ENCODE data around the gene TPRN.

The TPRN gene

DNA sequence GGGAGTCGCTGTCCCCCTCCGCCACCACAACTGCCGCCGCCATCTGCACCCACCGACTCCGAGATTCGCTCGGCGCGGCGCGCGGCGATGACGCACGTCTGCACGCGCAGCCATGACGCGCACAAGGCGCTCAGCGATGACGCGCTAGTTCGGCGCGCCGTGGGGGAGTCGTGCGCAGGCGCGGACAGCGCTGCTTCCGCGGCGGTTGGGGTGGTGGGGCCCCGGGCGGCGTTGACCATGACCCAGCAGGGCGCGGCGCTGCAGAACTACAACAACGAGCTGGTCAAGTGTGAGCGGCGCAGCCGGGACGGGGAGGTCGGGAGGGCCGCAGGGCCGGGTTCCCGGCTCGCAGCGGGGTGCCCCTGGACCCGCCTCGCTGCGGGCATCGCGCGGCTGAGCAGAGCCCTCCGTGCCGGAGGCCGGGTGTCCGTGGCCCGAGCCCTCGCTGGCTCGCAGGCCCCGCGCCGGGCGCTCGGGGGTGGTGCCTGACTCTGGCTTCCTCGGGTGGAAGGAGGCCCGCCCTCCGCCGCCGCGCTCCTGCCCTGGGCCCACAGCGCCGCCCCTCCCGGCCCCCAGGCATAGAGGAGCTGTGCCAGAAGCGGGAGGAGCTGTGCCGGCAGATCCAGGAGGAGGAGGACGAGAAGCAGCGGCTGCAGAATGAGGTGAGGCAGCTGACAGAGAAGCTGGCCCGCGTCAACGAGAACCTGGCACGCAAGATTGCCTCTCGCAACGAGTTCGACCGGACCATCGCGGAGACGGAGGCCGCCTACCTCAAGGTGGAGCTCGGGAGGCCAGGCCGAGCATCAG, 11.8 kb downstream of the TPRN start, which contains the start of the genes ANAPC2 and SSNA1:
TSS of gene ANAPC2 (minus strand) at position 71 of the 807 bp plus-strand sequence. CDS start at position 43, 28 bp downstream.
TSS of gene SSNA1 (plus strand) at position 187 of the 807 bp plus-strand sequence. CDS start at position 238, 51 bp downstream.
- DNase-seq (ENCODE audit: low spot score): peak; percentile 88

DNA sequence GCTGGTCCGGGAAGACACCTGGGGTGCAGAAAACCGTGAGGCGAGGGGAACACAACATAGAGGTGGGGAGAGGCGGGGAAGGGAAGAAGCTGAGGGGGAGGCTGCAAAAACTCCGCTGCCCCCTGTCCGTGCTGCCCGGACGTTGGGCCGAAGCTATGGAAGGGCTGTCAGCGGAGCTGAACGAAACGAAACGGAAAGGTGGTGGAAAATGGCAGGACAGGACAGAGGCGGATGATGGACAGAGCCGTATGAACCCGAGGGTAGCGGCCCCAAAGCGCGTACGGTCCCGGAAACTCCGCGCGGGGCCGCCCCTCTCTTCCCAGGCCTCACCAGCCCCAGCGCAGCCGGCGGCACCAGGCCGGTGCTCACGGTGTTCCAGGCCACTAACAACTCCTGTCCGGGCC, 12.5 kb downstream of the TPRN start:
- DNase-seq (ENCODE audit: low spot score): no peak

DNA sequence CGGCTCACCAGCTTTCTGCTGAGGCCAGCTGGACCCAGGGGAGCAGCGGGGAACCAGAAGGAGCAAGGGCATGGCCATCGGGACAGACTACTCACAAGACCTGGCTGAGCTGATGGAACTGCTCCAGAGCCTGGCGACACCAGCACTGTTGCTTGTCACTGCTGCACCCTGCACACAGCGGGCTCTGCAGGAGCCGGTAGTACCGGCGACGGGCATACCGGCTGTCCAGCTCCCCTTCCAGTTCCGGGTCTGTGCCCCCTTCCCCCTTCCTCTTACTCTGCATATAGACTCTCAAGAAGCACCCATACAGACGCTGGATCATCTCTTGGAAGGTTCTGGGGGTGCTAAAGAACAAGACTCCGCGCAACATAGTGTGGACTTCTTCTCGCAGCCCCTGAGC, 13.2 kb downstream of the TPRN start:
- no peak for DNase-seq (ENCODE audit: low spot score)

DNA sequence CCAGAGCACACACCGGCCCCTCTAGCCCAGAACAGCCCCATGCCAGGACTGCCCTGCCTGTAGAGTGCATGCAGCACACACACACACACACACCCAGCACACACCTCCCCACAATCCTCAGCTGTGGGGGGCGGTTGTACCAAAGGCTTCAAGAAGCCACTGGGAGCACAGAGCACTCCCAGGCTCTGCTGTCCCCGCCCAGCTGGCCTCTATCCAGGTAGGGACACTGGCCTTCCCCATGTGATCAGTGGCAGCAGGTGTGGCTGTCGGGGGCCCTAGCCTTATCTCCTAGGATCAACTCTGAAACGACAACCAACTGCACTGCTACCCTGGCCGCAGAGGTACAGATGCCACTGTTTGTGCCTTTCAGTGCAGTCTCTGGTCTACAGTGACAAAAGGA, 14.2 kb downstream of the TPRN start:
- DNase-seq (ENCODE audit: low spot score): no peak

DNA sequence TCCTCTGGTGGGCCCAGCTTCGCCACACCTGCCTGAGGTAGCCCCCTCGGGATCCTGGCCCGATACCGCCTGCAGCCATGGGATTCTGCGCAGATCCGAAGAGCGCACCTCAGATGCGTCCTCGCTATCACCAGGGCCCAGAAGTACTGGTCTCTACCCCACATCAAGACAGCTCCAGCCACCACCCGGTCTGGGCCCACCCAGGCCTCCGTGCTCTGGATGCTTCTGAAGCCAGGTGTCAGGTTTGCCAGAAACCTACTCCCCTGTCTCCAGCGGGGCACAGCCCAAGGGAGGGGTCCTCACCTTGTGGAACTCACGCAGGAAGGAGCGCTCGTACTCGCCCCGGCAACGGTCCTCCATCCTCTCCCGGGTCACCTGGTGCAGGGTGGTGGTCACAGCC, 14.6 kb downstream of the TPRN start:
- DNase-seq (ENCODE audit: low spot score): no peak

DNA sequence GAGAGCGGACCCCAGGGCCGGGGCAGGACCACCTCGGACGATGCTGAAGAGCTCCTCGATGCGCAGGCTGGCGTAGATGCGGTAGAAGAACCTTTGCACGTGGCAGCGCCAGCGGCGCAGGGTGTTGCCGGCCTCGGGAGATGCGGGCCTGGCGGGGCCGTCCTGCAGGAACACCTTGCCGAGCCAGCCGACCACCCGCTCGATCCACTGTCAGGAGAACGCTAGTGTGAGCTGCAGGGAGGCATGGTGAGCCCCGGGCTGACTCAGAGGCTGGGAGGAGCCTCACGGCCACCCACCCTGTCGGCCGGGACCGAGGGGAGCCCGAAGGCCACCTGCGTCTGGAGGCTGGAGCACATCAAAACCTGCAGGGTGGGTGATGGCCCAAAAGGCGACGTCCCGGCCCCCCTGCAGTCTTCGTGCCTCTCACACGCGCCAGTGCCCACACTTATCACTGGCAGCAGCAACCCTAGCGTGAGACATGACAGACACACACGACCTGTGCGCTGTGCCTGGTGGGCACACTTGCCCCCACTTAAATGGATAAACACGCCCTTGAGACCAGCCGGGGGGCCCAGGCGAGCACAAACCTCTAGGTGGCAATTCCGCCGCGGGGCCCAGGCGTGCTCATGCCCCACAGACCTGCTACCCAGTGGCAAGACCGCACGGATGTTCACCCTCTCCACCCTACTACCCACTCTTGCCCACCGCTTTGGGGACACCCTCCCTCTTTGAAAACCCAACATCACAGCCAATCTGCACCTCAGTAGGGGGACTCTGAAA, 15.5 kb downstream of the TPRN start:
- no peak for DNase-seq (ENCODE audit: low spot score)

DNA sequence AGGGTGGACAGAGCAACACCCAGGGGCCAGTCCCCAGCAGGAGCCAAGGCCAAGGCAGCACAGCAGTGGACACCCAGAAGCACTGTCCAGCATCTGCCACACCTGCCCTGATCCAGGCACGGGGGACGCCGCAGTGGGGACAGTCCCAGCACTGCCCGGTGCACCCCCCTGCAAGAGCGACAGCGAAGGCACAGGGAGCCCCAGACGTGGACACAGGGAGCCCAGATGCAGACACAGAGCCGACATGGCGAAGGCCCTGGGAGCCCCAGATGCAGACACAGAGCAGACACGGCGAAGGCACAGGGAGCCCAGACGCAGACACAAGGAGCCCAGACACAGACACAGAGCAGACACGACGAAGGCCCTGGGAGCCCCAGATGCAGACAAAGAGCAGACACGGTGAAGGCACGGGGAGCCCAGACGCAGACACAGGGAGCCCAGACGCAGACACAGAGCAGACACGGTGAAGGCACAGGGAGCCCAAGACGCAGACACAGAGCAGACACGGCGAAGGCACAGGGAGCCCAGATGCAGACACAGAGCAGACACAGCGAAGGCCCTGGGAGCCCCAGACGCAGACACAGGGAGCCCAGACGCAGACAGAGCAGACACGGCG, 16.5 kb downstream of the TPRN start:
- no peak for DNase-seq (ENCODE audit: low spot score)

DNA sequence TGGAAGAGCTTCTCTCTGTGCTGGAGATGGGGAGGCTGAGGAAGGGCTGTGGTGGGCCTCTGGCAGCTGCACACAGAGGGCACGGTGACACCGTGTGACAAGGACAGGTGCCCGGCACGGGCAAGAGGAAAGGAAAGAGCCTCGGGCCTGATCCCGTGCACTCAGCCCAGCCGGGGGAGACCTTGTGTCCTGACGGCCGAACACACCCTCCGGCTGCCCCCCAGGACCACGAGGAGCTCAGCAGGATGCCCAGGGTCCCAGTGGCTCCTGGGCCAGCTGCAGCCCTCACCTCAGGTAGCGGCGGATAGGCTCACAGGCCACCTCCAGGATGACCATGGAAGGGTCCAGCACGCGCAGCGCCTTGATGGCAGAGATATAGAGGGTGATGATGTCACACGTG, 17.7 kb downstream of the TPRN start:
- no peak for DNase-seq (ENCODE audit: low spot score)

DNA sequence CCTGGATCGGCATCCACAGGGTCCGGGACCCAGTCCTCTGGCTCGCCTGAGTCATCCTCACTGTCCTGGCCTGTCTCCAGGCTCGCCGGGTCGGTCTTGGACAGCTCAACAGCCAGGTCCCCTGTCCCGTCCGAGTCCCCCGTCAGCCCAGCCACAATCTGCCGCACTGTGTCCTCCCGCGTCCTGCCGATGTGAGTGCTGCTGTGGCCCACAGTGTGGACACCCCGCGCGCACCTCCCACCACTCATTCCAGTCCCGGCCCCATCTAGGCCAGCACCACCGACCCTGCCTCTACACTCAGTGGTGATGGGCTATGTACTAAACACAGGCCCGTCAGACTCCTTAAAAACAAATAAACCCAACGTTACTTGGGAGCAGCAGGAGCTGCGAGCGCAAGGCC, 18.9 kb downstream of the TPRN start:
- DNase-seq (ENCODE audit: low spot score): no peak

DNA sequence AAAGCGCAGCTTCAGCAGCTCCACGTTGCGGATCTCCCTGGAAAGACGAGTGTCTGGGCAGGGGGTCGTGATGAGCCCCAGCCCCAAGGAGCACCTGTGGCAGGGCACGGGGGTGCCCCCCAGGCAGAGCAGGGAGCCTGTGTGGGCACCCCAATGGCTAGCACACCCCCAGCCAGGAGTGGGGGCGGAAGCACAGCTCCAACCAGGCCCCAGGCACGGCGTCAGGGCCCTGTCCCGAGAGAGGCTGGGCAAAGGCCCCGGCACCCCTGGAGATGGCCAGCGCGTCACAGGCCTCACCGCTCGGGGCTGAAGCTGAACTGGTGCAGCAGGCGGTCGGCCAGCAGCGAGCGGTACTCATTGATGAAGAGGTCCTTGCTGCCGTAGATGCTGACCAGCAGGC, 20.1 kb downstream of the TPRN start:
- DNase-seq (ENCODE audit: low spot score): no peak

DNA sequence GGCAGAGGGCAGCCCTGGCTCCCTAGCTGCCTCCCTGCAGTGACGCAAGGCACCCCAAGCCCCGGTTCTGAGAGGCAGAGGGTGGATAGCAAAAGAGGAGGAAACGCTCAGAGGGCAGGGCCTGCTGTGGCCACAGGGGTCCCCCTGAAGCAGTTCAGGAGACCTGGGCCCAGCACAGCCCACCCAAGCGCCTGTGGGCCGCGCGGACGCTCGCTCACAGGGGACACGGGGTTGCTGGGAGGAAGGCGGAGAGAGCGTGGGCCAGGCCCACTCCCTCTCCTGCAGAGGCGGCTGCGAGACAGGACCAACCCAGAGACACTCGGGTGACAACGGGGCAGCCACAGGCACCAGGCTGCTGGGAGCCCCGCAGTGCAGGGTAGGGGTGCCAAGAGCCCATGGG, 20.8 kb downstream of the TPRN start:
- DNase-seq (ENCODE audit: low spot score): no peak

DNA sequence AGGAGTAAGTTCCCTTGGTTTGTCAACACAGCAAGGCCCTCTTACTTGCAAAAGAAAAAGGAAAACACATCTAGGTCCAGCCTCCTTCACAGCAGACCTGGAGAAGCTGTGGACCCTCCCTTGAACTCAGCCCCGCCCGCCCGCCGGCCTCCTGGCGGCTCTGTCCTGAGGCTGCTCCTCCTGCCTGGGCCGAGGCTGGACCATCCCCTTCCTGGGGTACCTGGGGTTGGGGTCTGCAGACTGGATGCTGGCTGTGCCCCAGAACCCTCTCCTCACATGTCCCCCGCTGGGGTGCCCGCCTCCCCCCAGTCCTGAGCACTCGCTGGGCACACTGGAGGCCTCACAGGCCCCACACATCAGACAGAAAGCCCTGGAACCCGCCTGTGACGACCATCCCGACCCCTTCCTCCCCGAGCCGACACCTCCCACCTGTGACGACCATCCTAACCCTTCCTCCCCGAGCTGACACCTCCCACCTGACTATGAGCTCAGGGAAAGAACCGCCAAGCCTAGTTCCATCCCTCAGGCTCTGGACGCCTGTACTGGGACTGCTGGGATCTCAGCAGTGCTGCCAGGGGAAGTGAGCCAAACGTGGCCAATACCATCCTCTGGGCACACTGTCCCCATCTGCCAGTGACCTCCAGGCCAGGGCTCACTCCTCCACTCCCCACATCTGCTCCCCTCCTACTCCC, 21.5 kb downstream of the TPRN start:
- DNase-seq (ENCODE audit: low spot score): no peak

DNA sequence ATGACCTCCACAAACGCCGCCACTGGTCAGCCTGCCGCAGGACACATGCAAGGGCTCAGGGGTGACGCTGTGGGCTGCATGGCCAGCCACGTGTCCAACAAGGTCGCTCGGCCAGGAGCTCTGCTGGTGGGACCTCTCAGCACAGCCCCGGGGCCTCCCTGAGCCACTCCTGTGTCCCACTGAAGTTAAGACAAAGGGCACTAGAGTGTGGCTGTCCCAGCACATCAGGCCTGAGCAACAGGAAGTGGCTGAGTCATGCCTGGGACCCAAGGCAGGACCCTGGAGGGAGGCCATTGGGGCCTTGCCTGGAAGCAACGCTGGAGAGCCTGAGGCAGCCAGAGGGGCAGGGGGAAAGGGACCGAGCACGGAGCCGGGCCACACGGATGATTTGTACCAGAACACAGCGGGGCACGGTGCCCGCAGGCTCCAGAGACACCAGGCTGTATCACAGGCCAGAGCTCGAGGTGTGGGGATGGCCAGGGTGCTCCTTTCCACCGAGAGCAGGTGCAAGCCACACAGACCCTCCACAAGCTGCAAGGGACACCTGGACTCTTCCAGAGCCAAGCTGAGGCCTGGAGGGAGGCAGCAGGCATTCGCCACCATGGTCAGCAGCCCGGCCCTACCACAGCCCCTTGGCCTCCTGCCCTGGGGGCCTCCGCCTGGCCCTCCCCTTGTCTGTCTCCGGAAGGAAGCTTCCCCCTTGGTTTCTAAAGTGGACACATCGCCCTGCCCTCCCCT, 22.2 kb downstream of the TPRN start:
- no peak for DNase-seq (ENCODE audit: low spot score)

DNA sequence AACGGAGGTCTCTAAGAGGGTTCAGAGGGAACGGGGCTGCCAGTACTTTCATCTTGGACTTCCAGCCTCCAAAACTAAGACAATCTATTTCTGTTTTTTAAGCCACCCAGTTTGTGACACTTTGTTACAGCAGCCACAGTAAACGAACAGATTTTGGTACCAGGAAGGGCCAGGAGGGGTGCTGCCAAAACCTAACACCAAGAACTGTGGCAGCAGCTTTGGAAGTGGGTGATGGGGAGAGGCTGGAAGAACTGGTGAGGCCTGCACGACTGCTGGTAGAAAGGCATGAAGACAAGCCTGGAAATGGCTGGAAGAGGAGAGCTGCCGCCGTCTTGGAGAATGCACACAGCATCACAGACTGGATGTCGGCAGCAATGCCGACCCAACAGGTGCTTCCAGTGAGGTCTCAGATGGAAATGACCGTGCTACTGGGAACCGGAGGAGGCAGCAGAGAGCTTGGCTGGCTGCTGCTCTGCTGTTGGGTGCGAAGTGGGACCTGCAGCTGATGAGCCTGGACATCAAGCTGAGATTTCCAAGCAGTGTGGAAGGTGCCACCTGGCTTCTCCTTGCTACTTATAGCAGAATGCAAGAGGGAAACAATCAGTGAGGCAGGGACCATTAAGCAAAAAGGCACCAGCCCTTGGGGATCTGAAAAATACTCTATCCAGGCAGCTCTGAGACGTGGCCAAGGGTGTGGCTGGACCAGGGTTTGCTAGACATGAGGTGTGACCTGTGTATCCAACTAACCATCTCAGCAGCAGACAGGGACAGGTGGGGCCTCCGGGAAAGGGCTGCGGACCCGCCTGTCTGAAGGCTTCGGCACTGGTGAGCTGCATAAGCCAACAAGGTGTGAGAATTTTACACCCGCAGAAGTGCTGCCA, 24.0 kb downstream of the TPRN start:
- peak; percentile 68 for DNase-seq (ENCODE audit: low spot score)

DNA sequence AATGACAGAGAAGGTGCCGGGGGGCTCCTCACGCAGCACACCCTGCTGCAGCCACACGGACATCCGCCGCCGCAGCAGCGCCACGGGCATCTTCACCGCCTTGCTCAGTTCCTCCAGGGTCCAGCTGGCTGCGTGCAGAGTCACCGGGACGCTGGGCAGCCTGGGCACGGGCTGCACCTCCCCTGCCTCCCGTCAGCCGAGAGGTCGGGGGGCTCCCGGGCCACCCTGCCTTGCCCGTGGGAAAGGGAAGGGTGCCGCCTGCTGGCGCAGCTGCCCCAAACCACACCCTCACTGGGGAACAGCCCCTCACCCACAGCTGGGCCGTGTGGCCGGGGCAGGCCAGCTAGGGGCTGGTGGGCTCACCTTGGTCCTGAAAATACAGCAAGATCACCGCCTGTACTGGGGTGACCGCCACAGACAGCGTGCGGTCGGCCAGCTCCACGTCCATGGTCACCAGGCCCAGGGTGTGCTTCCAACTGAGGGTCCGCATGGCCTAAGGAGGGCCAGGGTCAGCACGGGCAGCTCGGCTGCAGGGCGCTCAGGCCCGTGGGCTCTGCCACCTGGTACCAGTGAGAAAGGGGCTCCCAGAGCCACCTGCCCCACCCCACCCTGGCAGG, 25.1 kb downstream of the TPRN start:
- no peak for DNase-seq (ENCODE audit: low spot score)

DNA sequence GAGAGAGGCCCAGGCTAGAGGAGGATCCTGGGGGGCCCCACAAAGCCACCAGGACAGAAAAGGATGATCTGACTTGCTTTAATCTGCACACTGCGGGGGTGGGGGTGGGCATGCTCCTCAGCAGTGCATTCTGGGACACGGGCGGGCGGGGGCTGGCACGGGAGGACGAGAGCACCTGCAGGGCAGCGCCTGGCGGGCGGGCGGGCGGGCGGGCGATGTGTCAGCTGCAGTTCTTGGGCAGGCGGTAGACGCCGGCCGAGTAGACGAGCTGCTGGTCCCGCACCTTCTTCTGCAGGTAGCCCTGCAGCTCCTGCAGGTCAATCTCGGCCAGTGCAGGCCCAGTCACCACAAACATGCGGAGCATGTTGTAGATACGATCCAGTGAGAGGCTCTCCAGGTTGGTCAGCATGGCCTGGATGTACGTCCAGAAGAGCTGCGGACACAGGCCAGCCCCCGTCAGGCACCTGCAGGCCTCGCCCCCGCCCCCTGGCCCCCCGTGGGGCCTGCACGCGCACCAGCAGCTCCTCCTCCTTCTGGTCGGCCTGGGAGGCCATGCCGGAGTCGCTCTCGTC, 25.7 kb downstream of the TPRN start:
- no peak for DNase-seq (ENCODE audit: low spot score)

DNA sequence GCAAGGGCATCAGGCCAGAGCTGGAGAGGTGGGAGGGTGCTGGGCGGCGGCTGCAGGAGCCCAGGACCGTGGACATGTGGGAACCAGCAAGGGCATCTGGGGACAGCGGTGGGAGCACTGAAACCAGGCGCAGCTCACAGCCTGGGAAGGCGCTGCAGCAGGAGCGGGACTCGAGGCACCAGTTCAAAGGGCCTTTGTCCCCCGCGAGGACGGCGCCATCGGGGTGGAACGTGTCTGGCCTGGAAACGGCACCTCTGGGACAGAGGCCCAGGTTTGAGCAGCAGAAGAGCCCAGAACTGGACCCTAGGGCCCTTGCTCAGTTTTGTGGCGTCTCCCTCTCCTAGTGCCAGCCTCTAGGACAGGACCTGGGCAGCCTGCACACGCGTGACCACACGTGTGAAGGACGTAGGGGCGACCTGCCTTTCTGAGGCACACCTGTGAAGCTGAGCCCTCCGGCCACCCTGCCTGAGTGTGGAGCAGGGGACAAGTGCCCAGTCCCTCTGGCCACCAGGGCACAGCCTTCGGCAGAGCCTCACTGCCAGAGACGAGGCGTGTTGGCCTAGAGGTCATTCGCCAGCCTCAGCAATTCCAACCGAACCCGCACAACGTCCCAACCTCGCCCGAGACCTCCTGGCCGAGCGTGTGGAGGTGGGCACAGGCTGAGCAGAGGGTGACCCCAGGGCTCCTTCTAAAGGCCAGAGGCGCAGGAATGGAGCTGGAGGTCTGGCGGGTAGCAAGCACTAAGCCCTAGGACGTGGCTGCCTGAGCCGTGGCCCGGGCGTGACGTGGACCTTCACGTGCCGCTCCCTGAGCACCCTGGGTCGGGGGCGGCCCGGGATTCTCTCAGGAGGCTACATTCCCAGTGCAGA, 26.5 kb downstream of the TPRN start:
- no peak for DNase-seq (ENCODE audit: low spot score)

DNA sequence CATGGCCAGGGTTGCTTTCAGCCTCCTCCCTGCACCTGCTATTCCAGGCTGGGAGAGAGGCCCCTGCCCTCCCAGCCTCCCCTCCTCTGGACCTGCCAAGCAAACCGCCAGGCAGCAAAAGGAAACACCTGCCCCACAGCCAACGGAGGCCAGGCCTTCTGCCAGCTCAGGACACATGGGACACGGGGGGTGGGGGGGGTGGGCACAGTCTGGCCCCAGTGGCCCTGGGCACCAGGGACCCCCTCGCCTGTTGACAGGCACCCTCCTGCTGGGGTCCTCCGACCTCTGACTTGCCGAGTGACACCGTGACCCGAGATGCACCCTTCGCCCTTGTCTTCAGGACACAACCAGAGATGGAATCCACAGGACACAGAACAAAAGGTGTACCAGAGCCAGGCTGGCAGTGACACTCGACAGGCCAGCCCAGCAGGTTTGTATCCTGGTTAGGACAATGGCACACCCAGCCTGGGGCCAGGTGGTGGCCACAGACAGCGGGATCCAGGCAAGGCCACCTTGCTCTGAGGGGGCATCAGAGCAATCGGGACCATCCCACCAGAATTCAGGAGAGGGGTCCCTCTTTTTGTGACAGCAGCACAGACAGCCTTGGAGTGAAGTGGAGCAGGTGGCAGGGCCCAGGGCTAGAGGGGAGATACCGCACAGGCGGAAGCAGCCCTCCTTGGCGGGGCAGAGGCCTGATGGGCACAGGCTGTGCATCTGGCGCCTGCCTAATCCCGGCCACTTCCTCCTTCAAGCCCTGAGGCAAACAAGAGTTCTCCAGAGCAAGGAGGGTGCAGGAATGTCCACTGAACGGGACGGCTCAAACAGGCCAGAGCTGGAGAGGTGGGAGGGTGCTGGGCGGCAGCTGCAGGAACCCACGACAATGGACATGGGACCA, 27.4 kb downstream of the TPRN start:
- no peak for DNase-seq (ENCODE audit: low spot score)

Data from SW480 (cell line).